Chondrocyte (in vitro differentiated cells): ENCODE measurements around the gene PARD3B. TPM values are rescaled to one million over a fixed set of nuclear protein-coding genes. Genes with fewer than 3 reads are reported as not detected.

Experiments used
- DNase-seq: peaks from one replicate; pipeline ENCODE4 v3.0.0; 2021; ENCODE audit warnings: mixed read lengths, low spot score
- H3K27ac Mint-ChIP-seq: one replicate; pipeline ENCODE4 v1.8.0; 2021; ENCODE audit warnings: mild to moderate bottlenecking, moderate library complexity, mixed read lengths; ENCODE audit not compliant: unreplicated experiment
- H3K27me3 Mint-ChIP-seq: 2 replicates; pipeline ENCODE4 v1.8.0; 2021; ENCODE audit warnings: low read depth, mixed read lengths
- H3K36me3 Mint-ChIP-seq: 2 replicates; pipeline ENCODE4 v1.8.0; 2021; ENCODE audit warnings: low read depth, mixed read lengths
- H3K4me1 Mint-ChIP-seq: 2 replicates; pipeline ENCODE4 v1.8.0; 2021; ENCODE audit warnings: low read depth, mild to moderate bottlenecking, mixed read lengths
- H3K4me3 Mint-ChIP-seq: one replicate; pipeline ENCODE4 v1.8.0; 2021; ENCODE audit warnings: mild to moderate bottlenecking, moderate library complexity, mixed read lengths; ENCODE audit not compliant: unreplicated experiment
- H3K9me3 Mint-ChIP-seq: 2 replicates; pipeline ENCODE4 v1.8.0; 2021; ENCODE audit warnings: low read depth, mixed read lengths
- total RNA-seq: library from RNA; stranded (reverse); gene quantifications from 3 replicates; pipeline ENCODE4 v1.2.1, GENCODE V29; 2021
- TF ChIP-seq, protein P1 (sequence below): fragments of 200-600 bp; sonication (generic); IDR thresholded peaks from 2 replicates; pipeline ENCODE4 v1.5.0; 2021; ENCODE audit warnings: antibody characterized with exemption, mild to moderate bottlenecking, moderate library complexity

Gene PARD3B
- total RNA-seq, 1 donor from 2014 or later: 24.9 TPM

GRCh38 chr2:205190528-205190927, 645.3 kb downstream of the PARD3B start:
- Mint-ChIP-seq H3K36me3 (peaks cover 3% of the 10 kb centered on the region), H3K27me3 (no peaks in the 10 kb centered on the region), H3K4me1 (peaks cover 3% of the 10 kb centered on the region), H3K4me3 (no peak overlapping the region), H3K27ac (no peak overlapping the region), H3K9me3 (no peaks in the 10 kb centered on the region)
- DNase-seq: no peak
- TF ChIP-seq, protein P1, sequence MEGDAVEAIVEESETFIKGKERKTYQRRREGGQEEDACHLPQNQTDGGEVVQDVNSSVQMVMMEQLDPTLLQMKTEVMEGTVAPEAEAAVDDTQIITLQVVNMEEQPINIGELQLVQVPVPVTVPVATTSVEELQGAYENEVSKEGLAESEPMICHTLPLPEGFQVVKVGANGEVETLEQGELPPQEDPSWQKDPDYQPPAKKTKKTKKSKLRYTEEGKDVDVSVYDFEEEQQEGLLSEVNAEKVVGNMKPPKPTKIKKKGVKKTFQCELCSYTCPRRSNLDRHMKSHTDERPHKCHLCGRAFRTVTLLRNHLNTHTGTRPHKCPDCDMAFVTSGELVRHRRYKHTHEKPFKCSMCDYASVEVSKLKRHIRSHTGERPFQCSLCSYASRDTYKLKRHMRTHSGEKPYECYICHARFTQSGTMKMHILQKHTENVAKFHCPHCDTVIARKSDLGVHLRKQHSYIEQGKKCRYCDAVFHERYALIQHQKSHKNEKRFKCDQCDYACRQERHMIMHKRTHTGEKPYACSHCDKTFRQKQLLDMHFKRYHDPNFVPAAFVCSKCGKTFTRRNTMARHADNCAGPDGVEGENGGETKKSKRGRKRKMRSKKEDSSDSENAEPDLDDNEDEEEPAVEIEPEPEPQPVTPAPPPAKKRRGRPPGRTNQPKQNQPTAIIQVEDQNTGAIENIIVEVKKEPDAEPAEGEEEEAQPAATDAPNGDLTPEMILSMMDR: no peak

GRCh38 chr2:205193125-205193835, 648.0 kb downstream of the PARD3B start:
- peaks cover 12% of the 10 kb centered on the region for H3K4me1 Mint-ChIP-seq
- no peak for DNase-seq

GRCh38 chr2:205193836-205194228, 648.6 kb downstream of the PARD3B start:
- Mint-ChIP-seq H3K27ac (no peak overlapping the region), H3K4me1 (peaks cover 13% of the 10 kb centered on the region), H3K27me3 (no peaks in the 10 kb centered on the region), H3K4me3 (no peak overlapping the region), H3K36me3 (peaks cover 3% of the 10 kb centered on the region), H3K9me3 (no peaks in the 10 kb centered on the region)
- DNase-seq: no peak
- TF ChIP-seq, protein P1: peak; percentile 11

More at GRCh38 chr2:205193125-205193835, 648.0 kb downstream of the PARD3B start:
- Mint-ChIP-seq H3K4me3 (no peak overlapping the region), H3K36me3 (peaks cover 3% of the 10 kb centered on the region), H3K27ac (no peak overlapping the region), H3K9me3 (no peaks in the 10 kb centered on the region), H3K27me3 (no peaks in the 10 kb centered on the region)
- TF ChIP-seq, protein P1: no peak

DNA sequence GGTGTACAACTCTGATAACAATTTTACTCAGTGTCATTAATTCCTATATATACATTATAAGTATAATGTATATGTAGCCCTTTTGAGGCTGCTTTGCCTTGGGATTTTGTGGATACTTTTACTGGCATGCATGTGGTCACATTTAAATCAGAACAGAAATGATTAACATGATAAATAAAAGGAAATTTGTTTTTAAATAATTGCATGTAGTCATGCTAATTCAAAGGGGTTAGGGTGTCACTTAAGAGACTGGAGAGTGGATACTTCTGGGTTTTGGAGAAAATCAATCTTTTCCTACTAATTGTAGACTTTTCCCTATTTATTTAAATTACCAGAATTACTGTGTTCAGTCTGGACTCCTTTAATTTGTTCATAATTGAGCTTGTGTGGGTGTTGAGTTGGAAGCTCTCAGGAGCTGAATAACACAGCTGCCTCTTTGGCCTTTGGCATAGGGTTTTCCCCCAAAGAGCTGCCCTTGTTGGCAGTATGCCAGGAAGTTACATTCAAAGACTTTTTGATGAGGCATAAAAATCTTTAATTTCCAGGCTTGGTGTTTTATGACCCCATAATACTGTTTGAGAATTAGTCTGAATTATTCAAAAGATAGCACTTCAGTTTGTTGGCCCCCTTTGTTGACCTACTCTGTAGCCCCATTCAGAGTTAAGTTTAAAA, 652.3 kb downstream of the PARD3B start:
- Mint-ChIP-seq H3K9me3 (no peaks in the 10 kb centered on the region), H3K36me3 (peaks cover 3% of the 10 kb centered on the region), H3K4me3 (no peak overlapping the region), H3K27ac (peak overlapping the region; percentile 43), H3K4me1 (peaks cover 13% of the 10 kb centered on the region), H3K27me3 (no peaks in the 10 kb centered on the region)
- TF ChIP-seq, protein P1: no peak
- DNase-seq: no peak

DNA sequence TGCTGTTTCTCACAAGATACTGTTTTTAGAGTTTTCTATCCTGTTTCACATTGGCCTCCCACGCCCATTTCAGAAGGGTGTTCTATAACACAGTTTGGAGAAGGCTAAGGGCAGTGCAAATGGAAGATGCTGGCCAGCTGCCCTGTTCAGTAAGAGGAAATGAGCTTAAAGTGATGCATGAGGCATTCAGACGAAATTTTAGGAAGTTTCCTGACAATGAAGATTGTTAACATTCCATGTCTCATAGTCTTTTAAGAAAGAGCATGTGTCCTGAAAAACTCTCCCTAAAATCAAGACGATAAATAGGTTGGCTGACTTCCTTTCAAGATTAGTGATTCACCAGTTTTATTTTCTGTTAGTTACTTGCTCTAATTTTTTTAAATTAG, 652.9 kb downstream of the PARD3B start:
- TF ChIP-seq, protein P1: no peak
- Mint-ChIP-seq H3K36me3 (peaks cover 3% of the 10 kb centered on the region), H3K27ac (peak overlapping the region; percentile 43), H3K9me3 (no peaks in the 10 kb centered on the region), H3K4me1 (peaks cover 13% of the 10 kb centered on the region), H3K27me3 (no peaks in the 10 kb centered on the region), H3K4me3 (no peak overlapping the region)
- DNase-seq: no peak
